LNCAP (cell line): ENCODE data around the gene ERC1.

Experiments used
- TF ChIP-seq, protein P1 (sequence below): fragments of 450-650 bp; IDR thresholded peaks from 2 replicates; pipeline ENCODE4 v1.5.1; 2017; ENCODE audit warnings: mild to moderate bottlenecking

Gene ERC1

DNA sequence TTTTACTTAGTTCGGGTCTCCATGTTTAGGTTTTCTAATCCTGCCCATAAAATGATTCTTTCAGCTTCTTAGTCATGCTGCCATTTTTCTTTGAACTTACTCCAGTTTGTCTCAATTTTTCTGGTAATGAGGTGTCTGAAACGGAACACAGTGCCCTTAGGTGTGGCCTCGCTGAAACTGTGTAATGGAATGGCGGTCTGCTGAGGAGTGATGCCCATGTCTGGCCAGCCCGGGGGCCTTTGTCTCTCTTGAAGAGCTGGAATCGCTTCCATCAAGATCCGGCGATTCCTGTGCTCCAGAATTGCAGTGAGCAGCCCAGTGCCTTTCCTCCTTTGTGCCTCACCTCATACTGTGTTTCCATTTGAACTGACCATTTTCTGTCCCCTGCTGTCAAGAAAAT lies 490.9 kb downstream of the ERC1 start:
- TF ChIP-seq, protein P1, sequence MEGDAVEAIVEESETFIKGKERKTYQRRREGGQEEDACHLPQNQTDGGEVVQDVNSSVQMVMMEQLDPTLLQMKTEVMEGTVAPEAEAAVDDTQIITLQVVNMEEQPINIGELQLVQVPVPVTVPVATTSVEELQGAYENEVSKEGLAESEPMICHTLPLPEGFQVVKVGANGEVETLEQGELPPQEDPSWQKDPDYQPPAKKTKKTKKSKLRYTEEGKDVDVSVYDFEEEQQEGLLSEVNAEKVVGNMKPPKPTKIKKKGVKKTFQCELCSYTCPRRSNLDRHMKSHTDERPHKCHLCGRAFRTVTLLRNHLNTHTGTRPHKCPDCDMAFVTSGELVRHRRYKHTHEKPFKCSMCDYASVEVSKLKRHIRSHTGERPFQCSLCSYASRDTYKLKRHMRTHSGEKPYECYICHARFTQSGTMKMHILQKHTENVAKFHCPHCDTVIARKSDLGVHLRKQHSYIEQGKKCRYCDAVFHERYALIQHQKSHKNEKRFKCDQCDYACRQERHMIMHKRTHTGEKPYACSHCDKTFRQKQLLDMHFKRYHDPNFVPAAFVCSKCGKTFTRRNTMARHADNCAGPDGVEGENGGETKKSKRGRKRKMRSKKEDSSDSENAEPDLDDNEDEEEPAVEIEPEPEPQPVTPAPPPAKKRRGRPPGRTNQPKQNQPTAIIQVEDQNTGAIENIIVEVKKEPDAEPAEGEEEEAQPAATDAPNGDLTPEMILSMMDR: no peak

DNA sequence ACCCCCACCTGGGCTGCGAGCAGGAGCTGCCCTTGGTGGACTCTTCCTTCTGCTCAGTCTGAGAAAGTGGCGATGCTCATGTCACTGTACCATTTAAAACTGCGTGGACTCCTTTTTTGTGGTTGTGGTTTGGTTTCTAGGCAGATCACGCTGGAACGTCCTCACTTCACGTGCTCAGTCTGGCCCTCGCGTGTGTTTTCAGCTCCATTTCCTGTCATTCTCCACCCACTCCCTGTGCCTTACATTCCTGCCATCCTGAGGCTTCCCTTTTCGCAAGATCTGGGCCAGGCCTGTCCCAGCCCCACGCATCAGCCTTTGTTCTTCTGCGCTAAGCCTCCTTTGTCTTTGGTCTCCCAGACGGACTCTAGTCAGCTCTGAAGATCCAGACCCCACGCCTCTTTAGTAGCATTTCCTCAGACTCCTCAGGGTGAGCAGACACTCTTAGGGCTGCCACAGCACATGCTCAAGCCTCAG lies 497.9 kb downstream of the ERC1 start:
- TF ChIP-seq, protein P1: no peak

DNA sequence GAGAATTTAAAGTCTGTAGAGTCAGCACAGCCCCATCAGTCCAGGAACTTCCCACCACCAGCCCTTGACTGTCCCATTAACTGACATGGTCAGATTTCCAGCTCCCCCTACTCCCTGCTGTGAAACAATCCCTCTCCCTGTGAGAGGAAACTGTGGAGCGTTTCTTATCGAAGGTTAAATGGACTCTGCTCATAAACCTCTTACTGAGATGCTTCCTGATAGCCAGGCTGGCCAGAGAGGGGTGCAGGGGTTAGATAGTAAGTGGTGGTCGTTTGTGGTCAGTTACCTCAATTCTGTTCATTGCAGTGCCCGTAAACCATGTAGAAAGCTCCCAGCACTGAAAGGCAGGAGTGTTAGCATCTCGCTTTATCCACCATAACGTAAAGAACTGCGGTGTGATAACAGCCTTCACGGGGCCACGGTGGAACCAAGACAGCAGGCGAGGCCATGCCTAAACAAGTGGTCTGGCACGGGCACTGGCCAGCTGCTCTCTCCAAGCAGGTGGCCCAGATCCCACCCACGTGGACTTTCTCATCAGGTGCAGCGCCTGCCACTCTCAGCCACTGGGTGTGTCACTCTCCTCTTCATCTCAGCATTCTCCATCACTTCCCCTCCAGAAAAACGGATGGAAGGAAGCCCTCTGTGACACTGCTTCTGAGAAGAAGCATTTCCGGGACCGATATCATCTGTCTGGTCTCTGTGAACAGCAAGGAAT lies 501.1 kb downstream of the ERC1 start:
- TF ChIP-seq, protein P1: no peak

DNA sequence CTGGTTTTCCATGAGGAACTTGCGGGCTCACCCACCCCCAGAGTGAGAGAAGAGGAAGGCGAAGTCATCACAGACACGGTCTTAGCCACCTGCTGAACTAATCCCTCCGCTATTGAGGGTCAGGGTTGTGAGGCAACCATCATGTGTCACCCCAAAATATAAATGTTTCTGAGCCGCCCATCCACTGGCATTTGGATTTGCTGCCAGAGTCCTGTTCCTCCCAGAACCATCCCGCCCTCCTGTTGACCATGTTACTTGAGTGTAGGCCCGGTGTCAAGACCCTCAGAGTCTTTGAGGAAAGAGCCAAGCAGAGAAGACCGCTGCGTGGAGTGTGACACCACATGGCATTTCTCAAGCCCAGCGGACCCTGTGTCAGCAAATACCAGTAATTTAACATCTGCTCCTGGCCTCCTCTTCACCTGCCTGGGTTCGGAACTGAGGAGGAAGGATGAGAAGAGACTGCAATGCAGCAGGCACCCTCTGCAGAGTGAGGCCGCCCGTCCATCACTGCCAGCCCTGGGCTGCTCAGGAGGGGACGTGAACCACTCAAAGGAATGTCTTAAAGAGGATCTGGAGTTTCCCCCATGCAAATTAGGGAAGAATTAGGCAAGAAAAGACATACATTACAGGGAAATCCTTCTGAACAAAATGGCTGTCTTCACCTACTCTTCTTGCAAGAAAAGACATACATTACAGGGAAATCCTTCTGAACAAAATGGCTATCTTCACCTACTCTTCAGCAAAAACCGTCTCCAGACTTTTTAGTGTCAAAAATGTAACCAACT lies 502.9 kb downstream of the ERC1 start:
- TF ChIP-seq, protein P1: no peak

DNA sequence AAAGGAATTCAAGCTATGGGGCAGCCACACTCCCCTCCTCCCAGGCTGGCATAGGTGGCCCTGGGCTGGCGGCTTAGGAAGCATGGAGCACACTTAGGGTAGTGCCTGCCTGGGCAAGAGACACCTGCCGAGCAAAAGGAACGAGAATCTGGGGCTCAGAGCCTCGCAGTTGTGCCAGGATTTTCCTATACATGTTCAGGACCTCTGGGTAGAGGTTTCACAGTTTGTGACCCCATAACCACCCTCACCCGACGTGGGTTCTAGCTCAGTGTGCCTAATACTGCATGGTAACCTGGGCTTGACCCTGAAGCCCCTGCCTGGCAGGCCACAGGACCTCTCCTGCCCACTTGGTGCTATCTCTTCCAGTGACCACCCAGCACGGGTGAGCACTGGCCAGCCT lies 503.8 kb downstream of the ERC1 start:
- TF ChIP-seq, protein P1: no peak

DNA sequence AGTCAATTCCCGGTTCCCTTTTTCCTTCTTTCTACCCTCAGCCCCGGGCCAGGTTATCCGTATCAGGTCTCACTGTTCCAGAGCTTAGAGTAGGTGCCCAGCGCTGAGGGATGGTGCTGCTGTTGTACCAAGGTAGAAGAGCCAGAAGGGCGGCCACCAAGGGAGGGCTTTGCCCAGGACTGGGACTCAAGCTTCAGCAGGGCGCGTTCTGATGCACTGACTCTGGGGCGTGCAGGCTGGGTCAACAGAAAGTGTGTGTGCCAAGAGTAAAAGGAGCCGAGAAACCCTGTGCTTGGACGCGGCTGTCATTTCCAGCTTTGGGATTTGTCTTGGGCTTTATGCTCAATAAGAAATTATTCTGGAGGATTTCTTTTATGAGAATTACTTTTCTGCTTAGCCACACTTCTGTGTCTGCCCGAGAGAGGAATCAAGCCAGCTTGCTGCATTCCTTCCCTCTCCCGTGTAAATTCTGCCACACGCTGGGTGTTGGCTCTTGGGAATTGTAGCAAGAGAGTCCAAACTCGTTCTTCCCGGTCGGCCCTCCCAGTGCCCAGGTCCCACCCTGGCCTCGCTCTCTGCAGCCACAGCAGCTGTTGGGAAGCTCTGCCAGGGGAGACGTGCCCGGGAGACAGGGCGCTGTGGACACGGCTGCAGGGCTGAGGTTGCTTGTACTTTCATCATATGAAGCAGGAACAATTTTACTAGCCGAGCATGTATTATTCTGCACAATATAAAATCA lies 505.3 kb downstream of the ERC1 start:
- TF ChIP-seq, protein P1: no peak

DNA sequence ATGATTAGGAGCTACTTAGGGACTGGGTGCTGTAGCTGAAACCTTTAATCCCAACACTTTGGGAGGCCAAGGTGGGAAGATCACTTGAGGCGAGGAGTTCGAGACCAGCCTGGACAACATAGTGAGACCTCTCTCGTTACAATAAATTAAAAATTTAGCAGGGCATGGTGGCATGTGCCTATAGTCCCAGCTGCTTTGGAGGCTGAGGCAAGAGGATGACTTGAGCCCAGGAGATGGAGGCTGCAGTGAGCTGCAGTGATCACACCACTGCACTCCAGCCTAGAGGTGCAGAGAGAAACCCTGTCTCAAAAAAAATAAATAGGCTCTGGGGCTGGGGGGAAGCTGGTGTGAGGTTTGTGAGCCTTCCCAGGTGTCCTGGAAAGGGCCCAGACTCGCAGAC lies 506.1 kb downstream of the ERC1 start:
- TF ChIP-seq, protein P1: no peak
